Activated CD4-positive, CD25-positive, alpha-beta regulatory T cell treated with anti-CD3 and anti-CD28 coated beads, Interleukin-2, amount 50 U/mL, for 72 hours (primary cell): Measurements from ENCODE around the gene RLN3.
A peak's percentile ranks its signal among the peaks of the same experiment; 100 is the strongest.
"Not testable (repeated sequence)": the region's sequence is repeated elsewhere in the genome, so short reads cannot be mapped to it uniquely, and the experiment has no call there.

Experiments used
- DNase-seq: peaks from one replicate; pipeline ENCODE4 v3.0.0; 2021

RLN3 gene

GRCh38 chr19:13995878-13996765 lies 31.8 kb upstream of the RLN3 start:
- no peak for DNase-seq

GRCh38 chr19:13996928-13997630 lies 30.9 kb upstream of the RLN3 start:
- DNase-seq: no peak

DNA sequence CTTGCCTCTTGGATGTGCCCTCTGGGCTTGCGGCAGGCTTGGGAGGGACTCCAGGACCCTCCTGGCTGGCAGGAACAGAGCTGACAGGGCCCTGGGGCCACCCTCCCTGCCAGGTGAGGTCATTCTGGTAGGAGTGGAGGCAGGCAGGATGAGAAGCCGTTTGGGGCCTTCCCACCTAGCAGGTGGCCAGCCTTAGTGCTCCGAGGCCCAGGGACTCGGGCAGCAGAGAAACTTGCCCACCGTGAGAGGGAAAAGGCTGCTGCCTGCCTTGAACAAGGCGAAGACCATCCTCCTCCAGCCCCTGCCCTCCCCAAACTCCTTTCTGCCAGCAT lies 30.4 kb upstream of the RLN3 start:
- no peak for DNase-seq

DNA sequence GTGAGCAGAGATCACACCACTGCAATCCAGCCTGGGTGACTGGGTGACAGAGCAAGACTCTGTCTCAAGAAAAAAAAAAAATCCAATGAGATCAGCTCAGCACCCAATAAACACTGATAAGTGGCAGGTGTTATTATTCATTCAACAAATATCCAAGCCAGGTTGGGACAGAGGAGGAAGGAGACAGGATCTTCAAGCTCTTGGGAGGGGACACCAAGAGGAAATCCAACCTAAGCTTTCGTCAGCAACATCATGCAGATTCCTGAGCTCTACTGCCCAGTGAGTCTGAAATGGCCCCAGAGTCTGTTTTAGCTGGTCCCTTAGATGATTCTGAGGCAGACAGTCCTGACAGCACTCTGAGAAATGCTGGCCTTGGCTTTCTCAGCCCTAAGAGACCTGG lies 29.5 kb upstream of the RLN3 start:
- DNase-seq: no peak

GRCh38 chr19:13999085-13999484 lies 28.9 kb upstream of the RLN3 start:
- DNase-seq: no peak

- no peak for DNase-seq
These were observed 27.1 kb upstream of the RLN3 start for GRCh38 chr19:14000691-14001375.

GRCh38 chr19:14002571-14003250 lies 25.2 kb upstream of the RLN3 start:
- no peak for DNase-seq

GRCh38 chr19:14003251-14004055 lies 24.5 kb upstream of the RLN3 start:
- no peak for DNase-seq

DNA sequence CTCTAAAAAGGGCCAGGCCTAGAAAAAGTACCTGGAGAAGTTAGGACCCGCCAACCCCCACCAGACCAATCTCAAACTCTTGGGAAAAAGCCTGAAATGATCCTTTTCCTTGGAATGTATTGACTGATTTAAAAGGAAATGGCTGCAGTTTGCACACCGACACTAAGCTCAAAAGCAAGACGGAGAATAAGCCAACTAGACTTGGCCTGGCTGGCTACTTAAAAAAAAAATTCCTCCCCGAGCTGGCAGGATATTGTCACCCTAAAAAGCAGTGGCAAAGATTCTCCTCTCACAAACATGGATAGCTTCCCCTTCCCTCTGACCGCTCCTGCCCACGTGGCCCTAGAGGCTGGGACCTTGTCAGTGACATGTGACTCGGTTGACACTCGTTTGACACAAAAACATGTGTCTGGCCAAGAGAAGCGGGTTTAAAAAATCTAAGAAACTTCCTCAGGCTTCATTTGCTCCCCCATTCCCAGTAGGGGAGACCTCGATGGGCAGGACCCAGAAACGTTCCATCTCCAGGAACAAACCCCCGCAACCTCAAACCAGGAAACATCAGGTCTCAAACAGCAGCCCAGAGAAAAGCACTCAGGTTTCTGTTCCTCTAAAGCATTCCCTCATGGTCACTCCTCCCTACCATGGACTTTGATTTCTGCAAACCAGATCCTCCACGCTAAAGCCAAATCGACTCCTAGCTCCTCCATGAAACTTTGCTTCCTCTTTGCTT lies 23.2 kb upstream of the RLN3 start:
- no peak for DNase-seq

DNA sequence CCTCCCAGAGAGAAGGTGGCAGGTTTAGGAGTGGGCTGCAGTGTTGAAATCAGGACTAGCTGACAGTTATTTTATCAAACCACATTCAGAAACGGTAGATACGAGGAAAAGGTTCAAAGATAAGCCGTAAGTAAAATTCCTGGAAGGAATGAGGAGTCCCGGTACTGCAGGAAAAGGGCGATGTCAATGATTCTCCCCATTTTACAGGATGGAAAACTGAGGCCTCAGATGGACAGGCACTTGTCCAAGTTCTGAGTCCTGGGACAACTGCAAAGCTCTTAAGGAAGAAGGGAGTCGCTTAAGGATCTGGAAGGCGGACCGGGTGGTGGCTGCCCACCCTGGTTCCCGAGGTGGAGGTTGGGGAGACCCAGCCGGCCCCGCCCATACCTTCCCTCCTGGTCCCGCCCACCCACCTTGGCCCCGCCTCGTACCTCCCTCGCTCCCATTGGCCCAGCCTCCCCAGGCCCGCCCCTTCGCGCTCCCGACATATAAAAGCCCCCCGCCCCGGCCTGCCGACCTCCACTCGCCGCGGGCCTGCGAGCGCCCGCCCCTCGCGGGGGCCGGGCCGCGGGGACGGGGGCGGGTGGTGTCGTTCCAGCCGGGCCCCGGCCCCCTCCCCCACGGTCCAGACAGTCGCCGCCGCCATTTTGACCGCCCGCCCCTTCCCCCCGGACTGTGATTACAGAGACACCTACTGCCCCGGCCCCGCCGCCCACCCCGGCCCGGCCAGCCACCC lies 22.4 kb upstream of the RLN3 start:
- DNase-seq: peak; percentile 90

DNA sequence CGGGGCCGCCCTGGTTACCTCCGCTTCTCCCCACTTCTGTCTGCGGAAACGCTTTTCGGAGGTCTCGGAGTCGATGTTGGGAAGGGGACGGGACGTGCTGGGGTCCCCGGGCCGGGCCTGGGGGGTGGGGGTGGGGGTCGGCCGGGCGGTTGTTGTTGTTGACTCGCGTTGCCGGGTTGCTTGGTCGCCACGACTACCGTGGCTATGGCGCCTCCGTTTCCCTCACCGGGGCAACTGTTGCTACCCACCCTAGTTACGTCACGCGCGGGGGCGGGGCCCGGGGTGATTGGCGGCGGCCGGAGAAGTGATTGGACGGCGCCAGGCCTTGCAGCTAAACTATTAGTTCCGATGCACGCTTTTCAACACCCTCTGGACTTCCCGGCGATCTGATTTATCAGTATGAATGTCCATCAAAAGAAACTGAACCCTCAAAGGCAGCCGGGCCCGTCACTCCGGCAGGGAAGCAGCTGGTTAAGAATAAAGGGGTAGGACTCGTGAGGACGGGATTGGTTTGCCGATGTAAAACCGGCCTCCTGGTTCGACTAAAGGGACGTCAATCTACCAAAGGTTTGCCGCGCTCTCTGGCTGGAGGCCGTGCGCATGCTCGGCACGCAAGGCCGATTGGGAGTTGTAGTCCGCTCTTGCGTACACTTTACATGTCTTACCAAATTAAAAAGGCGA lies 21.7 kb upstream of the RLN3 start, which contains the start of gene RFX1:
Gene RFX1 (minus strand): TSS at position 236 of the 681 bp plus-strand sequence. CDS start 12,477 bp downstream, outside the sequence.
- DNase-seq: peak; percentile 100

DNA sequence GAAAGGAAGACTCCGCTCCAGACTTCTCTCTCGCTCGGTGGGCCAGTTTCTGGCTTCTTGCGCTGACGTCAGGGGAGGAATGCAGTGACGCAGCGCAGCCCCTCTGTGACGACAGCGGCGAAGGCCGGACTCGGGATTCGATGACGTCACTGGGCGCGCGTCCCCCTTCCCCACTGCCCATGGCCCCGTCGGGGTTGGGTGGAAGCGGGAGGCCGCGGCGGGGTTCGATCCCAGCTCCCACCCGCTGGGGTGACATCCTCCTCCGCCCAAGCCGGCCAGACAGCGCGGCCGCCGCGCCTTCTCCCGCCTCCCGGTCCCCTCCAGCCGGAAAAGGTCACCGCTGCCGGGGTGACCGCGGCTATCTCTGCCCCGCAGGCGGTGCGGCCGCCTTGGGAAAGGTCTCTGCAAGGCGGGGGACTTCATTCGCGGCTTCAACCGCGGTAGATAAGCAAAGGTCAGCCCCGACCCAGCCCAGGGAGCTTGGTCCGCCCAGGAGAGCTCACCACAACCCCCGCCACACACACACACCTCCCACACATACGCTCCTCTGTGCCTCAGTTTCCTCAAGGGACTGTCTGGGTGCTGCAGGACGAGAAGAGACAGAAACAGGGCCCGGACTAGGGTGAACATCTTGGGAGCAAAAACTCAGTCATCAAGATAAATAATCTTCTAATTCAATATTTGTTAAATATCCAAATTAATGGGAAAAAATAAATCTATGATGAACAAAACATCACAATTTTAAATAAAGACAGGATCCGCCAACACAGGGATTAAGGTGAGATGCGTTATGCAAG lies 21.0 kb upstream of the RLN3 start:
- DNase-seq: no peak

- DNase-seq: no peak
These were observed 15.5 kb upstream of the RLN3 start for GRCh38 chr19:14012378-14012915.

GRCh38 chr19:14015524-14016035 lies 12.4 kb upstream of the RLN3 start:
- no peak for DNase-seq

GRCh38 chr19:14019100-14019499 lies 8.8 kb upstream of the RLN3 start:
- no peak for DNase-seq

GRCh38 chr19:14019739-14020138 lies 8.2 kb upstream of the RLN3 start:
- DNase-seq: not testable (repeated sequence)

- DNase-seq: no peak
These were observed 6.5 kb upstream of the RLN3 start for GRCh38 chr19:14021474-14021873.

DNA sequence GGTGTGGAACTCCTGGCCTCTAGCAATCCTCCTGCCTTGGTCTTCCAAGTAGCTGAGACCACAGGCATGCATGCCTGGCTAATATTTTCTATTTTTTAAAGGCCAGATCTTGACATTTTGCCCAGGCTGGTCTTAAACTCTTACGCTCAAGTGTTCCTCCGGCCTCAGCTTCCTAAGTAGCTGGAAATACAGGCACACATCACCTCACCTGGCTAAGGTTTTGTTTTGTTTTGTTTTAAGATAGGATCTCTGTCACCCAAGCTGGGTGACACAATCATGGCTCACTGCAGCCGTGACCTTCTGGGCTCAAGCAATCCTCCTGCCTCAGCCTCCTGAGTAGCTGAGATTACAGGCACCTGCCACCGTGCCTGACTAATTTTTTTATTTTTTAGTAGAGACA lies 5.5 kb upstream of the RLN3 start:
- no peak for DNase-seq
